B cell (primary cell): ENCODE data around the gene PSMD8.

Experiments
- EZH2 ChIP-seq: IDR thresholded peaks from 2 replicates; pipeline ENCODE4 v1.6.1; 2012; ENCODE audit warnings: borderline replicate concordance, low read depth, mild to moderate bottlenecking, moderate library complexity, low read length; ENCODE audit not compliant: insufficient read depth, poor library complexity, severe bottlenecking
- TF ChIP-seq, protein P1 (sequence below): fragments of 200-600 bp; IDR thresholded peaks from one replicate; pipeline ENCODE4 v1.8.0; 2022; ENCODE audit warnings: antibody characterized with exemption, mild to moderate bottlenecking

DNA sequence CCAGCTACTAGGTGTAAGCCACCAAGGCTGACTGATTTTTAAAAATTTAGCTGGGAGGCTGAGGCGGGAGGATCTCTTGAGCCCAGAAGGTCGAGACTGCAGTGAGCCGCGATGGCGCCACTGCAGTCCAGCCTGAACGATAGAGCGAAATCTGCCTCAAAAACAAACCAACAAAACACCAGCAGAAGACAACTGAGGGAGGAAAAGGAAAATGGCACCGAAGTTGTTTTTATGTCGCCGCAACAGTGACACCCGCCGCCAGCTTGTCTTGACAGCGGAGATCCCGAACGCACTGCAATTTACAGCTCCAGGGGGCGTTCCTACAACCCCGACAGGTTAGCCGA lies 28.2 kb downstream of the PSMD8 start:
- no peak for TF ChIP-seq EZH2
- TF ChIP-seq, protein P1, sequence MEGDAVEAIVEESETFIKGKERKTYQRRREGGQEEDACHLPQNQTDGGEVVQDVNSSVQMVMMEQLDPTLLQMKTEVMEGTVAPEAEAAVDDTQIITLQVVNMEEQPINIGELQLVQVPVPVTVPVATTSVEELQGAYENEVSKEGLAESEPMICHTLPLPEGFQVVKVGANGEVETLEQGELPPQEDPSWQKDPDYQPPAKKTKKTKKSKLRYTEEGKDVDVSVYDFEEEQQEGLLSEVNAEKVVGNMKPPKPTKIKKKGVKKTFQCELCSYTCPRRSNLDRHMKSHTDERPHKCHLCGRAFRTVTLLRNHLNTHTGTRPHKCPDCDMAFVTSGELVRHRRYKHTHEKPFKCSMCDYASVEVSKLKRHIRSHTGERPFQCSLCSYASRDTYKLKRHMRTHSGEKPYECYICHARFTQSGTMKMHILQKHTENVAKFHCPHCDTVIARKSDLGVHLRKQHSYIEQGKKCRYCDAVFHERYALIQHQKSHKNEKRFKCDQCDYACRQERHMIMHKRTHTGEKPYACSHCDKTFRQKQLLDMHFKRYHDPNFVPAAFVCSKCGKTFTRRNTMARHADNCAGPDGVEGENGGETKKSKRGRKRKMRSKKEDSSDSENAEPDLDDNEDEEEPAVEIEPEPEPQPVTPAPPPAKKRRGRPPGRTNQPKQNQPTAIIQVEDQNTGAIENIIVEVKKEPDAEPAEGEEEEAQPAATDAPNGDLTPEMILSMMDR, result no peak
